Left lobe of liver (tissue), 2 donors: ENCODE measurements around the gene SORL1. TPM values are rescaled to one million over a fixed set of nuclear protein-coding genes. Genes with fewer than 3 reads are reported as not detected.
"Not testable (repeated sequence)": the region's sequence is repeated elsewhere in the genome, so short reads cannot be mapped to it uniquely, and the experiment has no call there.

ENCODE experiments used
- ATAC-seq: fragments of 200-7000 bp; cut with Tn5 transposase; one replicate; pipeline ENCODE4 v1.9.1; 2020; ENCODE audit warnings: mild to moderate bottlenecking, moderate library complexity
- DNase-seq: peaks from one replicate; pipeline ENCODE4 v3.0.0-alpha.2; 2020; ENCODE audit warnings: low spot score
- total RNA-seq: library from RNA; stranded (reverse); gene quantifications from one replicate; pipeline ENCODE4 v1.2.1, GENCODE V29; 2021
- donor health status: DM: no; HTN: no; CAD: no; lungs with moderate emphysema.
- donor health status: DM: no; HTN: yes; CAD: no.

The SORL1 gene
- total RNA-seq, 1 donor from 2014 or later, result 133 TPM

DNA sequence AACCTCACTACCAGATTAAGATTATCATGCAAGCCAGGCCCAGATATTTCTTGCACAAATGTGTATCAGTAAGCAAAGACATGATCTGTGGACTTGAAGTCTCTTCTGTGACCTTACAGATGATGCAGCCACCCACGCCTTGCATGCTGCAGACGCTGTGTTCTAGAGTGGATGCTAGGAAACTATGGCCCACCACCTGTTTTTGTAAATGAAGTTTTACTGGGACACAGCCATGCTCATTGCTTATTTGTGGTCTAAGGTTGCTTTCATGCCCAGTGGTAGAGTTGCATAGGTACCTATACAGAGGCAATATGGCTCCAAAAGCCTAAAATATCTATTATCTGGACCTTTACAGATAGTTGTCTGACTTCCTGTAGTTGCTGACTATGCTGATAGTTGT lies 48.2 kb downstream of the SORL1 start:
- DNase-seq (no peak), ATAC-seq (no peak)

DNA sequence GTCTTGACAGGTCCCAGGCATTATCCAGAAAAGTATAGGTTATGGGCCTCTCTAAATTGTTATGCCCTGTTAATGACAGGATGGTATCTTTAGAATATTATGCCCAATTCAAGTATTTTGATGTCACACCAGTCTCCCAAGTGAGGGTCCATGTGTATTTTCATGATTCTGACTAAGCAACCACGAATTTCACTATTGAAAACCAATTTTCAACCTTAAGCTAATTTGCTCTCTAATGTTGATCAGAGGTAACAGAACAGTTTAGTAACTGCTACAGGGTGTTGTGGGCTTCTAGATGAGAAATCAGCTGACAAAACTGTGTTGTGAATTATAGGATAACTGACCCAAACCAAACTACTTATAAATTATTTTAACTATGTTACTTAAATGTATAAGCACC lies 48.6 kb downstream of the SORL1 start:
- ATAC-seq, result no peak
- no peak for DNase-seq

DNA sequence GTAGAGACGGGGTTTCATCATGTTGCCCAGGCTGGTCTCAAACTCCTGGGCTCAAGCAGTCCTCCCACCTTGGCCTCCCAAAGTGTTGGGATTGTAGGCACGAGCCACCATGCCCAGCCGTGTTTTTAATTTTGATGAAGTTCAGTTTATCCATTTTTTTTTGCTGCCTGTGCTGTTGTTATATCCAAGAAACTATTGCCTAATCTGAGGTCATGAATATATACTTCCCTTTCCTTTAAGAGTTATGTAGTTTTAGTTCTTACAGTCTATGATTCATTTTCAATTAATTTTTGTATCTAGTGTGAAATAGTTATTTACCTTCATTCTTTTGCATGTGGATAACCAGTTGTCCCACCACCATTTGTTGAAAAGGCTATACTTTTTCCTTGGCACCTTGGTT lies 50.9 kb downstream of the SORL1 start:
- DNase-seq, result no peak
- ATAC-seq, result no peak

DNA sequence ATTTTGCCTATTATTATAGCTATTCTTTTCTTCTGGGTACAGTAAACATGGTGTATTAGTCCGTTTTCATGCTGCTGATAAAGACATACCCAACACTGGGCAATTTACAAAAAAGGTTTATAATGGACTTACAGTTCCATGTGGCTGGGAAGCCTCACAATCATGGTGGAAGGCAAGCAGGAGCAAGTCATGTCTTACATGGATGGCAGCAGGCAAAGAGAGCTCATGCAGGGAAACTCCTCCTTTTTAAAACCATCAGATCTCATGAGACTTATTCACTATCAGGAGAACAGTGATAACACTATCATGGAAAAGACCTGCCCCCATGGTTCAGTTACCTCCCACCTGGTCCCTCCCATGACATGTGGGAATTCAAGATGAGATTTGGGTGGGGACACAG lies 54.1 kb downstream of the SORL1 start:
- ATAC-seq, DNase-seq: not testable (repeated sequence)

DNA sequence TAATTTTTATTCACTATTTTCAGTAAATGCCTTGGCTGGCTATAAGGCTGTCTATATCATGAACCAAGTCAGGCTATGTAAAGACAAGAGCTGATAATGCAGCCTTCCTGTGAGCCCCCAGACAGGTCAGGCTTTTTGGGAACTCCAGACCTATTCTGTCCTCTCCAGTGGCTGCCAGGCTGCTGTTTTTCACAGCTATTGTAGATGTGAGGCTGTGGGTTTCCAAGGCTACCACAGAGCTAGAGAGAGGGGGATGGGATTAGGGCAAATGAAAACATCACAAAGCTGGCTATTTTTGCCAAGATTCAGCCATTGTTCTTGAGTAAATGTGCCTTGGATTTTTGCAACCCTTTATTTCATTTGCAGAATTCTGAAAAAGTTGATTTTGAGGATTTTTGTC lies 56.3 kb downstream of the SORL1 start:
- DNase-seq, result no peak
- no peak for ATAC-seq

DNA sequence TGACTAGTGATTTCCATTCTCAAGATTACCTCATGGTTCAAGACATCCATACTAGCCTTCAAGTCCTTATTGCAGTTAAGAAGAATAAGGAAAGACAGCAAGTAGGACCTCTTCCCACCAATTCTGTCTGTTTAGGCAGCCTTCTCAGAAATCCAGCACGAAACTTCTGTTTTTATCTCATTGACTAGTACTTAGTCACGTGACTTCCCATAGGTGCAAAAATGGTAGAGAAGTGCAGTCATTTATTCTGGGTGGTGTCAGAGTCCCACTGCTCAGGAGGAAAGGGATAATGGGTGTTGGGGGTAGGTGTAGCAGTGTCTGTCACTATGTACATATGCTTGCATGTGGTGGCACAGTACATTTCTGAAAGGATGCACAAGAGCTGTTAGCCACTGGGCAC lies 58.3 kb downstream of the SORL1 start:
- DNase-seq (no peak), ATAC-seq (no peak)

DNA sequence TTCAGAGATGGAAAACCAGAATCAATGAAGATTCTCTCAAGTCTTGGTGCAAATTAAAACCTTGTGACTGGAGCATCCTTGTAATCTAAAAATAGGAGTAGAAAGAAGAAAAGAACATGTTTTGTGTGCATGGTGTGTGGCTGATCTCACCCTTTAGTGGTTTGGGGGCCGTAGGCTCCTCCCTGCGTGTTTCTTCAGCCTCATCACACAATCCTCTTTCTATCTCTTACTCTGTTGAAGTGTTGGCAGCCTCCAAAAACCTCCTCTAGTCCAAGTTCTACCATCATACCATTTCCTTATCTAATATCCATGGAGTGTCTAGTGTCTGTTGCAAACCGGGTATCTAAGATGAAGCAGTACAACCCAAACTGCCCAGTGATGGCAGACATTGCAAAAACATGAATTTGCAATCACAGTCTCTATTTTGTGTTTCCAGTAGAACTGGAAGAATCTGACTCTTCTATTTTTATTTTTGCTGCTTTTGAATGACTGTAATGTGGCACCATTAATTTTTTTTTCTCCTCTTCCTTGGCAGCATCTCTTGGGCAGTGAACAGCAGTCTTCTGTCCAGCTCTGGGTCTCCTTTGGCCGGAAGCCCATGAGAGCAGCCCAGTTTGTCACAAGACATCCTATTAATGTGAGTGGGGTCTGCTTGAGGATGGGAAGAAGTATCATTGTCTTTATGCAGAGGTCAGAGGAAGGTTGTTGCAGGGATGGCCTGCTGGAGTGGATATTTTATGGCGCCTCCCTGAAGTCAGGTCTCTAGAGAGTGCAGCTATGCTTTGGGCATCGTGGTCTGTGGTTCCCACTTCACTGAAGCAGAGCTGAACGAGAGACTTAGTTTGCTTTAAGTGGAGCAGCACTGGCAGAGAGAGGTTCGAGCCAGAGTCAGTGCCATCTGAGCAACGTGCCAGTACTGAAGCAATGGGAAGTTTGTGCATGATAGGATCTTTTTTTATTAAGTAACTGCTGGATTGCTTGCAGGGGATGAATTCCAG lies 60.7 kb downstream of the SORL1 start:
- DNase-seq (no peak), ATAC-seq (no peak)

DNA sequence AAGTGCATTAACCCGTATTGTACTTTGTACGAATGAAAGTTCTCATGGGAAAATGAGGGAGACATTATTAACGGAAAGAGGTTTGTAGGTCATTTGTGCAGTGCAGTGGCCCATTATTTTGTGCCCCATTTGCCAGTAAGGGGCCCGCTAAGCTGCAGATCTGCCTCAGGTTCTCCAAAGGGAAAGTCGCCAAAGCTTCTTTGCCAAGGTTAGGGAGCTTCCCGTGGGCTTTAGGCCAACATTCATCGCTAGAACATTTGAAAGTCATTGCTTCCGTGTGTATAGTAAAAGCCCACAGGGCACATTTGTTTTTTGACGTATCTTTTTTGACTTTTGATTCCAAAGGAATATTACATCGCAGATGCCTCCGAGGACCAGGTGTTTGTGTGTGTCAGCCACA lies 61.7 kb downstream of the SORL1 start:
- ATAC-seq, result peak; percentile 51

DNA sequence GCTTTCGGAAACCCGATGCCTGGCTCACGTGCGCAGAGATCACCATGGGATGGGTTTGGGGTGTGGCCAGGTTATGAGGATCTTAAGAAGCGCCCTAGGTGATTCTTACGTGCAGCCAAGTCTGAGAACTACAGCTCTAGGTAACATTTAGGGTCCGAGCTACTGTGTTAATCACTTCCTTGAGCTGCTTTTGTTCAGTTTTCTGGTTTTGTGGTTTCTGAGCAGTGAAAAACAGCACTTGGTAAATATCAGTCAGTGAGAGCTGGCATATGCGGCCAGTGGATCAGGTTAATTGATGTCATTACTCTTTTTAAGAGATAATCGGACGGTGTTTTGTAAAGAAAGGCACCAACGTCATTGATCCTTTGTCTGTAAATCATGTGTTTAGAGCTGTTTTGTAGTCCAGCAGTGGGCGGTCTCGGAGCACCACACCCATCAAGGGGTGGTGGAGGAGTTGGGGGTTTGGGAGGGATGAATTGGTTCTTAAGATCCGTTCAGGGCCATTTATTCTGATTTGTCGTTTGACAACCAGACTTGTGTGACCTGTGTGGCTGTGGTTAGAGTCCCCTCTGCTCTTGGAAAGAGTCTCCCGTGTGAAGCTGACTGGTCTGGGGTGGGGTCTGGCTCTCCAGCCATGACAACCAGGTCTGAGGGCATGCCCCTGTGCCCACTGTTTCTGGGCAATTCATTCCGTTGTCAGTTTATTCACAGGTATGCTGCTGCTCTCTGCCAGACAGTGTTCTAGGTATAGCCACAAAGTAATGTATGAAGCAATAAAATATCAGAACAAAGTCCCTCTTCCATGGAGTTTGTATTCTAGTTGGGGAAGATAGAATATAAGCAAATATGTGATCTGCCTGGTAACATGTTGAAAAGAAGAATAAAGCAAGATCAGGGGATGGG lies 62.6 kb downstream of the SORL1 start:
- no peak for DNase-seq
- ATAC-seq, result peak; percentile 74

More for the DNA sequence above, 61.7 kb downstream of the SORL1 start:
- DNase-seq, result no peak

DNA sequence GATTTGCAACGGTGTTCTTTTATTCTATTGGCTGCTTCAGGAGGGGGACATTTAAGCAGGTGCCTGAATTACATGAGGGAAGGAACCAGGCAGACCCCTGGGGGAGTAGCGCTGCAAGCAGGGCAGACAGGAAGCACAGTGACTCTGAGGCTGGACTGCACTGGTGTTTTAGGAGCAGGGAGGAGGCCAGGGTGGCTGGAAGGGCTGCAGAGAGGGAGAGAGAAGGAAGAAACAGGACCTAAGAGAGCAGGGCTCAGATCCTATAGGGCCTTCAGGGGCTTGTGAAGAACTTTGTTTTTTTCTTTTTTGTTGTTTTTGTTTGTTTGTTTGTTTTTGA lies 63.2 kb downstream of the SORL1 start:
- no peak for DNase-seq
- peak; percentile 32 for ATAC-seq

DNA sequence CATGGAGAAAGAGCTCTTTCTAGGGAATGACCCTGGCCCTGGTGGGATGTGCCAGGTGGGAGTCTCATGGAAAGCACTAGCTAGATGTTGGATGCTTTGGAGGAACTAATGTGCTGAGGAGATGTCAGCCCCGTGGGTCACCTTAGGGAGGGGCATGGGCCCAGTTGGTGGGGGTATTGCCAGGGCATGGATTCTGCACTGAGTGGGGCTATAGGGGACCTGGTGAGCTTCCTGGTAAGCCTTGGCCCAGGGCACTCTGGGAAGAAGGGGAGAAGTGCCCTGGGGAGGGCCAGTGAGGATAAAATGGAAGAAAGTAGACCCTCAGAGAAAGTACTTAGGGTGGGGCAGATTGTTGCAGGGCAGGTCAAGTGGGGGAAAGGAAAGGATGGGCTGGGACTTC lies 65.9 kb downstream of the SORL1 start:
- no peak for ATAC-seq
- DNase-seq, result no peak

DNA sequence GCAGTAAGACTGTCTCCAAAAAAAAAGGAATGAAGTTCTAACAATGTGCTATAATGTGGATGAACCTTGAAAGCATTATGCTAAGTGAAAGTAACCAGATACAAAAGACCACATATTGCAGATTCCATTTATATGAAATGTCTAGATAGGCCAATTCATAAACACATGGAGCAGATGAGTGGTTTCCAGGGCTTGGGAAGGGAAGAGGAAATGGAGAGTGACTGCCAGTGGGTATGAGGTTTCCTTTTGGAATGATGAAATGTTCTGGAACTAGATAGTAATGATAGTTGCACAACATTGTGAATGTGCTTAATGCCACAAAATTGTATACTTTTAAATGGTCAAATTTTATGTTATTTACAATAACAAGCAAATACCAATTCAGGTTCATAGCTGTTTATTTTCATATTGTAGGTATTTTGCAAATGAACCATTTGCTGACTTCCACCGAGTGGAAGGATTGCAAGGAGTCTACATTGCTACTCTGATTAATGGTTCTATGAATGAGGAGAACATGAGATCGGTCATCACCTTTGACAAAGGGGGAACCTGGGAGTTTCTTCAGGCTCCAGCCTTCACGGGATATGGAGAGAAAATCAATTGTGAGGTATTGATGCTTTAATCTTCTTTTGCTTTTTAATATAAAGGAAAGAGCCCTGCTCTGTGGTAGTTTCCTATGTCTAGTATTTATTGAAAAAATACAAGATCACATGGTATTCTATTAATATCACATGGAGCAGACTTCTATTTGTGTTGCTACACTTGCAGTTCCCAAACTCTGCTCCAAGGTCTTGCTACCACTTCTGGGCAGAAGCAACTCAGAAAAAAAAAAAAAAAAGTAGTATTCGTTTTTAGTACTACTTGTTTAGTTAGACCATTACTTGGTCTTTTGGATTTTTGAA lies 68.4 kb downstream of the SORL1 start:
- DNase-seq (no peak), ATAC-seq (peak; percentile 58)

DNA sequence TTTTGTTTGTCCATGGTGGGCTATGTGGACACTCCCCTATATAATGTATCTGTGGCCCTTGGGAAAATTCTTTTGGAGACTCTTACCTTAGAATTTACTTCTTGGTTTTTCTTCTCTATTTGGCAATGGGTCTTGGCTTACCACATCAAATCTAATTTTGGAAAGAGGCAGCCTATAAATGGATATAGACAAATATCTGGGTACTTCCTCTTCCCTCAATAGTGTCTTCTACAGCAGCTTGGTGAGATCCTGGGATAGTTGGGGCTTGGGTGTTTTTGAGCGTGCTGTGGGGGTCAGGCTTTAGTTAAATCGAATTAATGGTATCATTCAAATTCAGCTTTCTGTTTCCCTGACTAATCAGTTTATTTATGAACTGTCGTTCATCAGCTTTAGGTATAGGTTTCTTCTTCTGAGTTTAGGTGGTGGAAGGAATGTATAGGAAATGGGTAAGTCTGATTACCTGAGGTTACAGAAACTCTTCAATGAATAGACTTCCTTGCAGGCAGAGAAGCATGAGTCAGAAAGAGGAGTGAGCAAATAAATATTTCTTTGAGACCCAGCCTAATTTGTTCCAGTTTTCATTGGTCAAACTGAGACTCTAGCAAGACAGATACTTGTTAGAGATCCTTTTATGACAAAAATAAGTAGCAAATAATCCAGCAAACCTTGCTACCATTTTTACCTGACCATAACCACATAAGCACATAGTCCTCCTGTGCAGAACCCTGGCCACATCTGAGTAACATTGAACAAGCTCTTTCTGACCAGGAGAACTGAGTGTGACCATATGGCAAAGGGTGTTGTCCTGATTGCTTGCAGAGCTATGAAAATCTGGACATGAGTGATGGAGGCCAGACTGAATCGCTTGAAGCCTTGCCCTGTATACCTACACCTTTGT lies 69.3 kb downstream of the SORL1 start:
- ATAC-seq (no peak), DNase-seq (no peak)

DNA sequence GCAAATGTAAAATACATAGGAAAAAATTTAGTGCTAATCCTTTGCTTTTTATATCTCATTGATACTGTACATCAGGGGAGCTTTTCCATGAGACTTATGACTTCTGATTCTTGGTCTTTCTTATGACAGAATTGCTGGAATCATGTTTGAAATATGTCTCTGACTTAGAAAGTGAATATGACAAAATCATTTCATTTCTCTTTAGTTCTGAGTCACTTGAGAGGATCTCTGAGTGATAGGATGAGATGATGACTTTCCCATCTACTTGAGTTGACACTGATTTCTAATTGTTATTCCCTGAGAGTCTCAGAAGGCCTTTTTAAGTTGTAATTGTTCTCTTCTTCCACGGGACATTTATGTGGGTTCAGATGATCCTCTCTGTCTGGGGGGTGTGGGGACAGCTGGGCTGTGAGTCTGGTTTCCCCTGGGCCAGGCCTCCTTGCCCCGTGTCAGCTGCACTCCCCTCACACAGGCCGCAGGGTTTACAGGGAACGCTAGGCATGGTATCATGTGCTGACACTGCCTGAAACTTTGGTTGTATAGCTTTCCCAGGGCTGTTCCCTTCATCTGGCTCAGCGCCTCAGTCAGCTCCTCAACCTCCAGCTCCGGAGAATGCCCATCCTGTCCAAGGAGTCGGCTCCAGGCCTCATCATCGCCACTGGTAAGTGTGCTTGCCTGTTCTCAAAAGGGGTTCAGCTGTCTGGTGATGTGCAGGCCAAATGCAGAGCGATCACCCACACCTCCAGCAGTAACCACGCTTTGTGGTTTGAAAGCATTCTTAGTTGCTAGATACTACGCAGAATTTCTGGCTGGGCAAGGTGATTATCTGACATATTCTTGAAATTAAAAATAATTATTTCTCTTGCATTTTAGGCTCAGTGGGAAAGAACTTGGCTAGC lies 70.2 kb downstream of the SORL1 start:
- ATAC-seq (no peak), DNase-seq (no peak)

DNA sequence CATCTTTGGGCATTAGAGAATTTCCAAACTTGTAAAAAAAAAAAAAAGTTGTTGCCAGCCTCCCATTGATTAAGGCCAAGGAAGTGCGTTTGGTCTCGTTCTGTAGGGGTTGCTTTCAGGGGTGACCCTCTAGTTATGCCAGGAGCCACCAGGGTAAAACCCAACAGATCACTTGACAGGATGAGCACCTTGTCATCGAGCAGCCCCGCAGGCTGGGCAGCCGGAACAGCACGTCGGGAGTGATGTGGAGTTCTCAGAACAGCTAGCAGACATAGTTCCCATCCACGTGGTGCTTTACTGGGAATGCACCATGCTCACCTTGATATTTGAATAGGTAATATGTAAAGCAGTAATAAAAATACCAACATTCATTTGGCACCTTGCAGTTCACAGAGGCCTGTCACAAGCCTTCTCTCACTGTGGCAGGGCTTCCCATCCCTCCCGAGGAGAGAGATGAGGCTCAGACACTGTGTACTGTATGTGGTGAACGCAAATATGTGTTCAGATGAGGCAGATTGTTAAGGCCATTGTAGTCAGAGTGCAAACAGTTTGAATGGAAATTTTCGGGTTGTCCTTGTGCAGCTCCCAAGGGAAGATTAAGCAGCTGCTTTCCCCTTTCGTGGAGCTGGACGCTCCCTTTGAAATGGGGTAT lies 71.6 kb downstream of the SORL1 start:
- DNase-seq, result no peak
- no peak for ATAC-seq

DNA sequence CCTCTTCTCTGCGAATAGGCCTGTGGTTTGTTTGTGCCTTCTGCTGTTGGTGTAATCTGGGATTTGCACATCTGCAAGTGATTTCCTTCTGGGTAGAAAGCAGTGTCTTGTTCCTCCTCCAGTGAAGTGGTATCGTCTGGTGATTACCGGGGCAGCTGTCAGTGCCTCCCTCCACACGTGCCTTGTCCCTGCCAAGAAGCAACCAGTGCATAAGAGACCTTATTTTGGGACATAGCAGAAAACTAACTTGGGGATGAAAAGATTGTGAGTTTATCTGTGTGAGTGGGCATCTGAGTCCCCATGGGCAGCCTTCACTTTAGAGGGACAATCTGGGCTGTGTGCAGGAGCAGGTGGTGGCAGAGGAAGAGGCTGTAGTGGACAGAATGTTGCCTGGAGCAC lies 72.1 kb downstream of the SORL1 start:
- DNase-seq, result no peak
- ATAC-seq, result peak; percentile 15

DNA sequence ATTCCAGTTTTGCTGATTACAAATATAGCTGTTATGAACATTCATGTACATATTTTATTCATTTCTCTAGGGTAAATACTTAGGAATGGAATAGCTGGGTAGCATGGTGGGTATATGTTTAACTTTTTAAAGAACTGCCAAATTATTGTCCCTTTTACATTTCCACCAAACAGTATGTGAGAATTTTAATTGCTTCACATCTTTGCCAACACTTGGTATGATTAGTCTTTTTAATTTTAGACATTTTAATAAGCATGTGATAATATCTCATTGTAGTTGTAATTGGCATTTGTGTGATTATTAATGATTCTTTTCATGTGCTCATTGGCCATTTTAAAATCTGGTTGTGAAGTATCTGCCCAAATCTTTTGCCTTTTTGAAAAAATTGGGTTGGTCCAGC lies 73.3 kb downstream of the SORL1 start:
- no peak for DNase-seq
- ATAC-seq, result no peak

DNA sequence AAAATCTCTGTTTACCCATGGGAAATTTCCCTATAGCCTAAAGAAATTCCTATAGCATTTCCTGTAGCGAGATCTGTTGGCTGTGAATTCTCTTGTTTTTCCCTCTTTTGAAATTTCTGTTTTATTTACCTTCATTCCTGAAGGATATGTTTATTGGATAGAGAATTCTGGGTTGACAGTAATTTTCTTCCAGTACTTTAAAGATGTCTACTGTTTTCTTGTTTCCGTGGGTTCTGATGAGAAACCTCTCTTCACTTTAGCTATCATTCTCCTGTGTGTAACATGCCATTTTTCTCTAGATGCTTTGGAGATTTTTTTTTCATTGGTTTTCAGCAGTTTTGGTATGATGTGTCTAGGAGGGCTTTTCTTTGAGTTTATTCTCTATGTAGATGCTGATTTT lies 78.1 kb downstream of the SORL1 start:
- ATAC-seq (no peak), DNase-seq (no peak)
